WI38 (cell line): ENCODE data around the gene CNTN6.

Experiments
- H3K4me3 ChIP-seq: 2 replicates; pipeline ENCODE4 v1.5.1; 2011; ENCODE audit warnings: low read depth, mild to moderate bottlenecking, control low read depth, low read length
- CTCF ChIP-seq: IDR thresholded peaks from 2 replicates; pipeline ENCODE4 v1.5.1; 2012; ENCODE audit warnings: low read depth, mild to moderate bottlenecking, control low read depth, low read length

CNTN6 gene

GRCh38 chr3:1442271-1442670 is 349.4 kb downstream of the CNTN6 start:
- TF ChIP-seq CTCF, result no peak
- no peak overlapping the region for H3K4me3 ChIP-seq

- H3K4me3 ChIP-seq, result no peak overlapping the region
- no peak for TF ChIP-seq CTCF
Observed at GRCh38 chr3:1444195-1444594, 351.4 kb downstream of the CNTN6 start.

- H3K4me3 ChIP-seq, result no peak overlapping the region
- no peak for TF ChIP-seq CTCF
Observed at GRCh38 chr3:1446531-1446930, 353.7 kb downstream of the CNTN6 start.

GRCh38 chr3:1447452-1447851 is 354.6 kb downstream of the CNTN6 start:
- H3K4me3 ChIP-seq, result no peak overlapping the region
- no peak for TF ChIP-seq CTCF

GRCh38 chr3:1448443-1448842 is 355.6 kb downstream of the CNTN6 start:
- no peak for TF ChIP-seq CTCF
- no peak overlapping the region for H3K4me3 ChIP-seq
